K562 (cell line): Measurements from ENCODE around the gene ATP5PB. TPM values are rescaled to one million over a fixed set of nuclear protein-coding genes. Genes with fewer than 3 reads are reported as not detected.

Source experiments
- ATAC-seq: fragments of 200-7000 bp; cut with Tn5 transposase; 3 replicates; pipeline ENCODE4 v1.9.1; 2020; ENCODE audit warnings: moderate library complexity
- BruUV-seq: library from RNA; stranded (reverse); fragments of 400-500 nt; replicated peaks from 2 replicates; lab custom pipeline; 2021; lab: Mats Ljungman, UMichigan
- CTCF ChIA-PET: fragments of 300-600 bp; formaldehyde crosslinking; extraction: SDS; loops from one replicate; lab custom pipeline; 2021; ENCODE audit warnings: low intra/inter-chr PET ratio; lab: Yijun Ruan, JAX
- POLR2A ChIA-PET: fragments of 300-600, 350-650 bp; sonication (Branson Sonifier 250); formaldehyde crosslinking; extraction: SDS; loops from one replicate; lab custom pipeline; 2021; ENCODE audit warnings: antibody characterized with exemption, inconsistent platforms; lab: Yijun Ruan, JAX
- DNase-seq, 4 experiments: peaks; one replicate each; pipeline versions ENCODE4 v3.0.0 to v3.0.0-alpha.2; 2011 to 2018; ENCODE audit warnings: low spot score in 3 of 4, mixed read lengths in 3 of 4; ENCODE audit errors: extremely low read depth in 1 of 4
- FAIRE-seq: peaks from 2 replicates; lab custom pipeline; 2011; peaks lifted over from hg19 to GRCh38; lab: Jason Lieb, UNC
- H2AFZ ChIP-seq: 2 replicates; pipeline ENCODE4 v1.6.0; 2011; ENCODE audit warnings: low read depth, low read length, control low read depth, inconsistent platforms
- H3K27ac ChIP-seq: fragments of 200-600 bp; 3 replicates; pipeline ENCODE4 v1.8.0; 2011; ENCODE audit warnings: low read depth, mild to moderate bottlenecking, control low read depth, inconsistent platforms, low read length, moderate library complexity, mixed read lengths; ENCODE audit errors: extremely low read depth
- H3K27me3 ChIP-seq, 2 experiments: fragments of 300-600 bp in 1 of 2; 2 replicates in 1 of 2; 3 replicates in 1 of 2; pipeline versions ENCODE4 v1.6.0 to v1.8.0; 2011; ENCODE audit warnings: inconsistent platforms in 2 of 2, low read length in 2 of 2, mild to moderate bottlenecking in 1 of 2, mixed read lengths in 1 of 2, moderate library complexity in 1 of 2; ENCODE audit not compliant: control insufficient read depth in 2 of 2, insufficient read depth in 2 of 2
- H3K36me3 ChIP-seq: fragments of 300-600 bp; 3 replicates; pipeline ENCODE4 v1.8.0; 2011; ENCODE audit warnings: mild to moderate bottlenecking, low read length, inconsistent platforms; ENCODE audit not compliant: control insufficient read depth, insufficient read depth
- H3K4me1 ChIP-seq, 2 experiments: fragments of 200-600 bp in 1 of 2; replicated peaks in 1 of 2; 2 replicates in 1 of 2; 3 replicates in 1 of 2; pipeline versions ENCODE4 v1.5.1 to v1.8.0; 2011; ENCODE audit warnings: inconsistent platforms in 2 of 2, low read length in 2 of 2, mild to moderate bottlenecking in 1 of 2, mixed read lengths in 1 of 2, moderate library complexity in 1 of 2; ENCODE audit not compliant: control insufficient read depth in 2 of 2, insufficient read depth in 2 of 2
- H3K4me2 ChIP-seq: 2 replicates; pipeline ENCODE4 v1.6.1; 2011; ENCODE audit warnings: low read length, control low read depth, inconsistent platforms, mixed read lengths; ENCODE audit not compliant: insufficient read depth
- H3K4me3 ChIP-seq: fragments of 200-600 bp; sonication (generic), shearing (Covaris generic); 2 replicates; pipeline ENCODE4 v1.5.1; 2016; ENCODE audit warnings: control low read depth, inconsistent platforms
- H3K79me2 ChIP-seq: fragments of 200-600 bp; 3 replicates; pipeline ENCODE4 v1.8.0; 2011; ENCODE audit warnings: low read length, inconsistent platforms; ENCODE audit not compliant: control insufficient read depth, insufficient read depth
- H3K9ac ChIP-seq, 2 experiments: 2 replicates each; pipeline versions ENCODE4 v1.6.0 to v1.6.1; 2011; ENCODE audit warnings: low read depth in 2 of 2, low read length in 2 of 2, control low read depth in 1 of 2, inconsistent platforms in 1 of 2, mild to moderate bottlenecking in 1 of 2, mixed read lengths in 1 of 2; ENCODE audit not compliant: insufficient read depth in 1 of 2
- H3K9me1 ChIP-seq: one replicate; pipeline ENCODE4 v1.6.0; 2011; ENCODE audit warnings: inconsistent platforms, mild to moderate bottlenecking, low read length, moderate library complexity; ENCODE audit not compliant: control insufficient read depth, insufficient read depth
- H3K9me3 ChIP-seq: replicated peaks from 2 replicates; pipeline ENCODE4 v1.5.1; 2011; ENCODE audit warnings: low read depth, low read length, inconsistent platforms; ENCODE audit not compliant: control insufficient read depth, insufficient read depth
- H4K20me1 ChIP-seq: replicated peaks from 2 replicates; pipeline ENCODE4 v1.6.1; 2011; ENCODE audit warnings: low read length, inconsistent platforms, mixed read lengths; ENCODE audit not compliant: control insufficient read depth, insufficient read depth
- ATF1 ChIP-seq, 2 experiments: fragments of 450-650 bp in 1 of 2; IDR thresholded peaks; 2 replicates each; pipeline ENCODE4 v1.6.1; 2016; ENCODE audit warnings: missing compliant biosample characterization in 1 of 2, missing genetic modification characterization in 1 of 2
- CBX3 ChIP-seq, 2 experiments: IDR thresholded peaks; 1 replicate in 1 of 2; 2 replicates in 1 of 2; pipeline ENCODE4 v1.6.1; 2012; ENCODE audit warnings: inconsistent platforms in 2 of 2, low read length in 2 of 2, borderline replicate concordance in 1 of 2, control low read depth in 1 of 2
- CREBBP ChIP-seq: IDR thresholded peaks from one replicate; pipeline ENCODE4 v1.6.1; 2012; ENCODE audit warnings: low read depth, mild to moderate bottlenecking, control low read depth, inconsistent platforms, low read length
- FOXJ2 ChIP-seq: fragments of 200-800 bp; sonication (Bioruptor generic); IDR thresholded peaks from 2 replicates; pipeline ENCODE4 v1.6.1; 2016; ENCODE audit warnings: missing genetic modification characterization, missing compliant biosample characterization
- GABPA ChIP-seq: fragments of 200-800 bp; sonication (Bioruptor generic); conservative IDR thresholded peaks from 2 replicates; pipeline ENCODE4 v1.6.1; 2016; ENCODE audit warnings: low read depth, missing genetic modification characterization, missing compliant biosample characterization
- GTF2E2 ChIP-seq: fragments of 200-800 bp; sonication (Bioruptor generic); IDR thresholded peaks from 2 replicates; pipeline ENCODE4 v1.6.1; 2016; ENCODE audit warnings: missing genetic modification characterization, missing compliant biosample characterization
- LCOR ChIP-seq: sonication (generic); formaldehyde crosslinking; IDR thresholded peaks from 2 replicates; pipeline ENCODE4 v1.8.0; 2022; ENCODE audit warnings: mild to moderate bottlenecking, missing genetic modification reagents
- MIER1 ChIP-seq: fragments of 450-650 bp; IDR thresholded peaks from 2 replicates; pipeline ENCODE4 v1.6.1; 2016; ENCODE audit warnings: antibody characterized with exemption, mild to moderate bottlenecking, low read depth
- NBN ChIP-seq: fragments of 450-650 bp; IDR thresholded peaks from 2 replicates; pipeline ENCODE4 v1.6.1; 2016; ENCODE audit warnings: low read depth, mild to moderate bottlenecking
- NFIX ChIP-seq: fragments of 250-450 bp; sonication (Bioruptor Pico); IDR thresholded peaks from 2 replicates; pipeline ENCODE4 v1.4.0; 2020; ENCODE audit warnings: low read depth, mild to moderate bottlenecking, moderate library complexity
- NR1H2 ChIP-seq: sonication (generic); formaldehyde crosslinking; IDR thresholded peaks from 2 replicates; pipeline ENCODE4 v1.4.0; 2020; ENCODE audit warnings: mild to moderate bottlenecking, missing genetic modification reagents
- POLR3A ChIP-seq: IDR thresholded peaks from 2 replicates; pipeline ENCODE4 v1.6.1; 2011; ENCODE audit warnings: borderline replicate concordance, mild to moderate bottlenecking, moderate library complexity; ENCODE audit not compliant: insufficient read length, insufficient read depth; ENCODE audit errors: extremely low read depth
- SMAD1 ChIP-seq: fragments of 150-350 bp; IDR thresholded peaks from 2 replicates; pipeline ENCODE4 v1.6.1; 2014; ENCODE audit warnings: low read length, low read depth; ENCODE audit not compliant: partially characterized antibody
- TRIM24 ChIP-seq, 2 experiments: fragments of 450-650 bp; IDR thresholded peaks; 2 replicates each; pipeline ENCODE4 v1.6.1; 2016
- ZFP36 ChIP-seq: fragments of 150-350 bp; IDR thresholded peaks from 2 replicates; pipeline ENCODE4 v1.6.1; 2018; ENCODE audit warnings: low read length, low read depth; ENCODE audit not compliant: partially characterized antibody
- ZFX ChIP-seq: sonication (generic); formaldehyde crosslinking; IDR thresholded peaks from 2 replicates; pipeline ENCODE4 v1.8.0; 2022; ENCODE audit warnings: mild to moderate bottlenecking, missing genetic modification reagents, moderate library complexity
- ZNF217 ChIP-seq: sonication (generic); formaldehyde crosslinking; IDR thresholded peaks from 2 replicates; pipeline ENCODE4 v1.8.0; 2022; ENCODE audit warnings: mild to moderate bottlenecking, missing genetic modification reagents
- ZNF316 ChIP-seq: fragments of 450-650 bp; IDR thresholded peaks from 2 replicates; pipeline ENCODE4 v1.6.1; 2016
- ZNF551 ChIP-seq: fragments of 250-450 bp; sonication (Bioruptor Pico); IDR thresholded peaks from 2 replicates; pipeline ENCODE4 v1.5.0; 2021; ENCODE audit warnings: mild to moderate bottlenecking, moderate library complexity
- WGBS: fragments of 100-300 bp; shearing (Covaris generic); methylation state at CpG from one replicate; pipeline ENCODE4 v1.1.6; 2016; ENCODE audit warnings: low coverage, mixed read lengths; ENCODE audit not compliant: insufficient coverage; ENCODE audit errors: missing lambda C conversion rate; 5-methylcytosine and 5-hydroxymethylcytosine counted together
- in situ Hi-C: fragments of 300-500 bp; cut with MboI; formaldehyde crosslinking; loops from 4 replicates; pipeline ENCODE4 v1.15.0; 2018; ENCODE audit warnings: inconsistent platforms, mixed read lengths
- intact Hi-C: fragments of 100-400 bp; cut with micrococcal nuclease; formaldehyde crosslinking; loops from 2 replicates; pipeline ENCODE4 v1.14.2; 2022
- polyA plus RNA-seq, 8 experiments: library from polyadenylated mRNA; depleted of rRNA in 4 of 8; stranded (reverse) in 5 of 8; unstranded in 3 of 8; fragments of >200 nt; fragmentation: Nextera tagmentation in 2 of 8; fragmentation: Illumina TruSeq in 1 of 8; extraction: Ambion mirVana in 2 of 8; extraction: Trizol in 1 of 8; gene quantifications; 2 replicates each; pipeline versions ENCODE4 v1.2.1 to v1.2.3, GENCODE V29; 2011 to 2014; ENCODE audit warnings: inconsistent platforms in 1 of 8, missing spikeins in 1 of 8
- total RNA-seq, 7 experiments: library from RNA; depleted of rRNA in 6 of 7; stranded (reverse); fragments of >200 nt in 6 of 7; fragmentation: Illumina TruSeq in 2 of 7; extraction: Trizol in 2 of 7; gene quantifications; 2 replicates each; pipeline versions ENCODE4 v1.2.1 to v1.2.3, GENCODE V29; 2011 to 2021; ENCODE audit warnings: low replicate concordance in 1 of 7
- TF ChIP-seq, protein P1 (sequence below): fragments of 450-650 bp; formaldehyde crosslinking; IDR thresholded peaks from 2 replicates; pipeline ENCODE4 v1.4.0; 2022; ENCODE audit warnings: missing genetic modification characterization
- TF ChIP-seq, protein P2 (sequence below): fragments of 450-650 bp; IDR thresholded peaks from 2 replicates; pipeline ENCODE4 v1.6.1; 2017; ENCODE audit warnings: mild to moderate bottlenecking, moderate library complexity

The ATP5PB gene
- total and polyA plus RNA-seq, 9 of the 15 experiments (the other 6 are each of a cell fraction or from before 2014, with no cell fraction given) = 651 to 2,735 (median 1,061) TPM

DNA sequence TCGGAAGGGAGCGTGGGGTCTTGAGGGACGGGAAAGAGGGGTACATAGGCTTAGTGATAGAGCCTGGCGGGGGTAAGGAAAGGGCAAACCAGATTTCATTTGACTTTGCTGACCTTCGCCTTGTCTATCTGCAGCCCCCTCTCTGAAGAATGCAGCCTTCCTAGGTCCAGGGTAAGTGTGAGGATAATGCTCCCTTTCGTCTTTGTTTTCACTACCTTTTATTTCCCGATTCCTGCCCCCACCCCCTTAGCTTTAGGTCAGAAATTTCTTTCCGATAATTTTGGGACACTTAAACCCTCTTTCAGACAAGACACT, 396 bp downstream of the ATP5PB start (continued):
- TF ChIP-seq ZFP36 (no peak), ZFX (peak; percentile 10; the same call in 1 of the 2 replicates), GABPA (peak; percentile 8; the same call in 1 of the 2 replicates), NBN (0 out of 2 replicates have a peak, but pooled peaks have one; percentile 42), ATF1 (CRISPR knock-in tag; IDR thresholded peaks at IDR 0.05) (no peak), ATF1 (tag; IDR thresholded peaks at IDR 0.05) (peak; percentile 38; the same call in 1 of the 2 replicates), LCOR (CRISPR knock-in tag) (0 out of 2 replicates have a peak, but pooled peaks have one; percentile 14), GTF2E2 (tag) (peak; percentile 57; the same call in 1 of the 2 replicates), MIER1 (peak; percentile 45)
- TF ChIP-seq, protein P1, sequence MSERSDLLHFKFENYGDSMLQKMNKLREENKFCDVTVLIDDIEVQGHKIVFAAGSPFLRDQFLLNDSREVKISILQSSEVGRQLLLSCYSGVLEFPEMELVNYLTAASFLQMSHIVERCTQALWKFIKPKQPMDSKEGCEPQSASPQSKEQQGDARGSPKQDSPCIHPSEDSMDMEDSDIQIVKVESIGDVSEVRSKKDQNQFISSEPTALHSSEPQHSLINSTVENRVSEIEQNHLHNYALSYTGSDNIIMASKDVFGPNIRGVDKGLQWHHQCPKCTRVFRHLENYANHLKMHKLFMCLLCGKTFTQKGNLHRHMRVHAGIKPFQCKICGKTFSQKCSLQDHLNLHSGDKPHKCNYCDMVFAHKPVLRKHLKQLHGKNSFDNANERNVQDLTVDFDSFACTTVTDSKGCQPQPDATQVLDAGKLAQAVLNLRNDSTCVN = peak; percentile 79; the same call in 1 of the 2 replicates

DNA sequence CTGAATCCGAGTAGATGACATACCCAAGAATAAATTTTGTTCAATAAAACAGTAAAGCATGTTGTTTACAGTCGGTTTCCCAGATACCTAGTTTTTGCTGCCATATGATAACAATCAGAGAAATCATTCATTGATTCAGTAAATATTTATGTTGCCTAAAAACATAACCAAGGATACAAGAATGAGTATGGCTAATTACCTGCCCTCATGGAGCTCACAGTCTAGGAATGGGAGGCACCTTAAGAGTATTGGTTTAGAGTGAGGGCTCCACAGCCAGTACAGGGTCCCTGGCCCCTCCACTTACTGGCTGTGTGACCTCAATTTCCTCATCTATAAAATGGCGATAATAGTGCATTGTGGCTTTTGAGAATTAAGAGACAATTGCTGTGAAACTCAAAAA, 921 bp downstream of the ATP5PB start:
- DNase-seq (peak in 1 of 4 experiments; percentile 28), FAIRE-seq (no peak), ATAC-seq (no peak)
- Histone ChIP-seq H4K20me1 (no peaks in the 10 kb centered on the region), H3K27ac (peak overlapping the region; percentile 95), H3K4me1 (peaks cover 13 to 28% of the 10 kb centered on the region in 2 experiments), H3K9me1 (no peaks in the 10 kb centered on the region), H3K4me3 (peak overlapping the region; percentile 76), H3K9ac (peak overlapping the region; percentile 98 to 99; a peak in 3 of 4 replicates), H3K36me3 (peaks cover 82% of the 10 kb centered on the region), H3K4me2 (peak overlapping the region; percentile 99), H3K79me2 (peaks cover 96% of the 10 kb centered on the region), H3K9me3 (no peaks in the 10 kb centered on the region), H2AFZ (no peak overlapping the region), H3K27me3 (no peaks in the 10 kb centered on the region)
- intact Hi-C loops = no loop called here
- 9% methylated on average over 3 of the region's 3 CpGs for WGBS
- ChIA-PET CTCF (no interaction called here), POLR2A (interaction anchor here (0.7 to 5.4 kb wide), 6 partner anchors 11 to 57 kb away, joined by 3 to 40 read pairs (median 10); no protein-coding TSS in a partner anchor)
- no TSS peak for BruUV-seq
- in situ Hi-C loops = no loop called here
- TF ChIP-seq CBX3 (IDR thresholded peaks at IDR 0.05; ENCODE audit: borderline replicate concordance in 1 of 2, low read length in 2 of 2) (peak in 1 of 2 experiments; percentile 78; a peak in 1 of 3 replicates), TRIM24 (IDR thresholded peaks at IDR 0.05) (peak in 1 of 2 experiments; percentile 56; a peak in 2 of 4 replicates), POLR3A (no peak), FOXJ2 (tag) (peak; percentile 75; the same call in 1 of the 2 replicates), CREBBP (no peak), NFIX (no peak), SMAD1 (no peak), ZNF217 (no peak), ZNF551 (CRISPR knock-in tag) (no peak), ZNF316 (peak; percentile 79), NR1H2 (no peak), GTF2E2 (tag) (no peak)
- TF ChIP-seq, protein P2, sequence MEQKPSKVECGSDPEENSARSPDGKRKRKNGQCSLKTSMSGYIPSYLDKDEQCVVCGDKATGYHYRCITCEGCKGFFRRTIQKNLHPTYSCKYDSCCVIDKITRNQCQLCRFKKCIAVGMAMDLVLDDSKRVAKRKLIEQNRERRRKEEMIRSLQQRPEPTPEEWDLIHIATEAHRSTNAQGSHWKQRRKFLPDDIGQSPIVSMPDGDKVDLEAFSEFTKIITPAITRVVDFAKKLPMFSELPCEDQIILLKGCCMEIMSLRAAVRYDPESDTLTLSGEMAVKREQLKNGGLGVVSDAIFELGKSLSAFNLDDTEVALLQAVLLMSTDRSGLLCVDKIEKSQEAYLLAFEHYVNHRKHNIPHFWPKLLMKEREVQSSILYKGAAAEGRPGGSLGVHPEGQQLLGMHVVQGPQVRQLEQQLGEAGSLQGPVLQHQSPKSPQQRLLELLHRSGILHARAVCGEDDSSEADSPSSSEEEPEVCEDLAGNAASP = no peak
